B cell (primary cell): Measurements from ENCODE around the gene AEBP1. TPM values are rescaled to one million over a fixed set of nuclear protein-coding genes. Genes with fewer than 3 reads are reported as not detected.

Experiments
- ATAC-seq: fragments of 200-7000 bp; cut with Tn5 transposase; one replicate; pipeline ENCODE4 v1.10.0; 2021; ENCODE audit warnings: low read depth, mild to moderate bottlenecking, moderate number of reproducible peaks, moderate library complexity
- CTCF ChIA-PET: fragments of 350-600 bp; sonication (Branson Sonifier 250); formaldehyde crosslinking; loops from one replicate; lab custom pipeline; 2021; ENCODE audit warnings: antibody characterized with exemption, inconsistent platforms; lab: Charles Lee
- POLR2A ChIA-PET: fragments of 350-600 bp; sonication (Branson Sonifier 250); formaldehyde crosslinking; loops from one replicate; lab custom pipeline; 2021; ENCODE audit warnings: antibody characterized with exemption; lab: Charles Lee
- DNase-seq: peaks from one replicate; pipeline ENCODE4 v3.0.0; 2013
- H2AFZ ChIP-seq: 2 replicates; pipeline ENCODE4 v1.6.1; 2012; ENCODE audit warnings: mild to moderate bottlenecking, low read depth, low read length; ENCODE audit not compliant: insufficient read depth, poor library complexity, severe bottlenecking
- H3K27ac ChIP-seq, 2 donors: 1 replicate in 1 of 2; 2 replicates in 1 of 2; pipeline ENCODE4 v1.5.1; 2012 to 2013; ENCODE audit warnings: low read length in 2 of 2, mild to moderate bottlenecking in 2 of 2, moderate library complexity in 1 of 2
- H3K27me3 ChIP-seq, 4 experiments: fragments of 200-600 bp in 1 of 4; sonication (generic) in 1 of 4; replicated peaks in 1 of 4; 1 replicate in 2 of 4; 2 replicates in 2 of 4; pipeline versions ENCODE4 v1.6.1 to v1.7.0; 2013 to 2016; ENCODE audit warnings: low read length in 3 of 4, mild to moderate bottlenecking in 2 of 4, mixed read lengths in 1 of 4, moderate library complexity in 1 of 4; ENCODE audit not compliant: insufficient read depth in 4 of 4, control insufficient read depth in 3 of 4; ENCODE audit errors: control extremely low read depth in 1 of 4
- H3K36me3 ChIP-seq, 2 experiments: replicated peaks in 1 of 2; 1 replicate in 1 of 2; 2 replicates in 1 of 2; pipeline versions ENCODE4 v1.6.1 to v1.7.1; 2013; ENCODE audit warnings: low read length in 1 of 2; ENCODE audit not compliant: insufficient read depth in 2 of 2, control insufficient read depth in 1 of 2; ENCODE audit errors: control extremely low read depth in 1 of 2, extremely low read depth in 1 of 2
- H3K4me1 ChIP-seq, 2 donors: fragments of 200-600 bp in 1 of 2; sonication (generic) in 1 of 2; 1 replicate in 1 of 2; 2 replicates in 1 of 2; pipeline versions ENCODE4 v1.5.1 to v1.6.1; 2013 to 2017; ENCODE audit warnings: low read length in 2 of 2; ENCODE audit not compliant: control insufficient read depth in 2 of 2, insufficient read depth in 2 of 2
- H3K4me2 ChIP-seq: replicated peaks from 2 replicates; pipeline ENCODE3; 2012; ENCODE audit warnings: mild to moderate bottlenecking, low read depth, low read length; ENCODE audit not compliant: poor library complexity, severe bottlenecking
- H3K4me3 ChIP-seq, 5 experiments: fragments of 200-600 bp in 1 of 5; sonication (generic) in 1 of 5; 1 replicate in 3 of 5; 2 replicates in 2 of 5; pipeline versions ENCODE4 v1.5.1 to v1.7.0; 2011 to 2016; ENCODE audit warnings: low read length in 4 of 5, mild to moderate bottlenecking in 4 of 5, low read depth in 2 of 5, control low read depth in 1 of 5, moderate library complexity in 1 of 5; ENCODE audit not compliant: insufficient read depth in 1 of 5; ENCODE audit errors: control extremely low read depth in 1 of 5, extremely low read depth in 1 of 5
- H3K79me2 ChIP-seq: fragments of 200-600 bp; sonication (generic); one replicate; pipeline ENCODE4 v1.6.0; 2016; ENCODE audit warnings: low read length; ENCODE audit not compliant: control insufficient read depth, insufficient read depth
- H3K9ac ChIP-seq: fragments of 200-600 bp; sonication (generic); 2 replicates; pipeline ENCODE4 v1.6.1; 2017; ENCODE audit warnings: mild to moderate bottlenecking, low read length, moderate library complexity
- H3K9me3 ChIP-seq, 3 donors: one replicate each; pipeline versions ENCODE4 v1.6.1 to v1.7.1; 2013; ENCODE audit warnings: low read length in 2 of 3; ENCODE audit not compliant: control insufficient read depth in 2 of 3, insufficient read depth in 1 of 3; ENCODE audit errors: control extremely low read depth in 1 of 3
- H4K20me1 ChIP-seq: 2 replicates; pipeline ENCODE4 v1.6.0; 2012; ENCODE audit warnings: mild to moderate bottlenecking, low read length; ENCODE audit not compliant: insufficient read depth, control insufficient read depth, poor library complexity, severe bottlenecking
- H3K27ac Mint-ChIP-seq: one replicate; pipeline ENCODE4 v1.8.0; 2021; ENCODE audit warnings: mixed read lengths
- H3K27me3 Mint-ChIP-seq: one replicate; pipeline ENCODE4 v1.8.0; 2021; ENCODE audit warnings: mixed read lengths
- H3K4me1 Mint-ChIP-seq: one replicate; pipeline ENCODE4 v1.8.0; 2021; ENCODE audit warnings: mixed read lengths
- H3K4me3 Mint-ChIP-seq: one replicate; pipeline ENCODE4 v1.8.0; 2021; ENCODE audit warnings: mixed read lengths
- H3K9me3 Mint-ChIP-seq: one replicate; pipeline ENCODE4 v1.8.0; 2022; ENCODE audit warnings: mixed read lengths; ENCODE audit not compliant: insufficient read depth
- CTCF ChIP-seq: fragments of 200-600 bp; IDR thresholded peaks from one replicate; pipeline ENCODE4 v1.8.0; 2022; ENCODE audit warnings: antibody characterized with exemption, mild to moderate bottlenecking
- EZH2 ChIP-seq: IDR thresholded peaks from 2 replicates; pipeline ENCODE4 v1.6.1; 2012; ENCODE audit warnings: borderline replicate concordance, low read depth, mild to moderate bottlenecking, moderate library complexity, low read length; ENCODE audit not compliant: insufficient read depth, poor library complexity, severe bottlenecking
- WGBS: methylation state at CpG from one replicate; pipeline ENCODE4 v1.1.5; 2013; ENCODE audit warnings: missing lambda C conversion rate; ENCODE audit not compliant: insufficient coverage; 5-methylcytosine and 5-hydroxymethylcytosine counted together
- intact Hi-C: fragments of 100-400 bp; cut with micrococcal nuclease; formaldehyde crosslinking; loops from one replicate; pipeline ENCODE4 v1.10.0; 2022
- polyA plus RNA-seq: library from polyadenylated mRNA; depleted of rRNA; stranded (reverse); fragments of >200 nt; gene quantifications from 2 replicates; pipeline ENCODE4 v1.2.3, GENCODE V29; 2012
- total RNA-seq, 2 donors: library from RNA; stranded (reverse); fragments of 120-200 nt in 1 of 2; gene quantifications; 1 replicate in 1 of 2; 2 replicates in 1 of 2; pipeline versions ENCODE4 v1.2.3 to v1.2.4, GENCODE V29; 2013 to 2022

AEBP1 gene
- total and polyA plus RNA-seq, 2 donors (not counting 1 experiment from before 2014, with no cell fraction given): 20.2 to 36.7 TPM

GRCh38 chr7:44145969-44146911 is 42.1 kb downstream of the AEBP1 start:
- Histone ChIP-seq H3K27ac (no peak overlapping the region), H3K4me2 (peak overlapping the region; percentile 95), H3K4me3 (peak overlapping the region in 4 of 5 experiments; percentile 40 to 67 (median 55)), H3K36me3 (no peaks in the 10 kb centered on the region), H3K4me1 (peaks cover 13 to 28% of the 10 kb centered on the region in 2 donors), H3K9ac (peak overlapping the region; percentile 62), H2AFZ (peak overlapping the region; percentile 78), H4K20me1 (no peaks in the 10 kb centered on the region), H3K79me2 (no peaks in the 10 kb centered on the region), H3K27me3 (peaks cover 0 to 24% (median 6%) of the 10 kb centered on the region in 4 experiments), H3K9me3 (no peaks in the 10 kb centered on the region)
- CTCF ChIA-PET: interaction anchor here (1.1 kb wide), 1 partner anchor 20 kb away, joined by 3 read pairs; no protein-coding TSS in a partner anchor
- Mint-ChIP-seq H3K9me3 (no peaks in the 10 kb centered on the region), H3K4me3 (peak overlapping the region; percentile 85), H3K27me3 (no peaks in the 10 kb centered on the region), H3K27ac (peak overlapping the region; percentile 50), H3K4me1 (peaks cover 17% of the 10 kb centered on the region)
- TF ChIP-seq EZH2: no peak
- TF ChIP-seq CTCF: no peak
- peak; percentile 91 for ATAC-seq
- intact Hi-C loops: loop anchor here (1.0 kb wide), 2 partner anchors 23 to 64 kb away; partner anchors contain the start of genes POLD2 and POLM
- peak; percentile 64 for DNase-seq
- POLR2A ChIA-PET: interaction anchor here (0.5 kb wide), 1 partner anchor 1012 kb away, joined by 3 read pairs; the partner anchor contains the start of gene RAMP3
- WGBS: 27% methylated on average over 54 of the region's 65 CpGs
